GM12874 (cell line): ENCODE measurements around the gene AGBL4.

Experiments used
- CTCF ChIP-seq: IDR thresholded peaks from 2 replicates; pipeline ENCODE4 v1.5.1; 2011; ENCODE audit warnings: low read depth, mild to moderate bottlenecking, control low read depth, low read length, moderate library complexity; ENCODE audit not compliant: insufficient read depth

The AGBL4 gene

GRCh38 chr1:49166031-49166430 lies 857.7 kb downstream of the AGBL4 start:
- TF ChIP-seq CTCF: no peak

DNA sequence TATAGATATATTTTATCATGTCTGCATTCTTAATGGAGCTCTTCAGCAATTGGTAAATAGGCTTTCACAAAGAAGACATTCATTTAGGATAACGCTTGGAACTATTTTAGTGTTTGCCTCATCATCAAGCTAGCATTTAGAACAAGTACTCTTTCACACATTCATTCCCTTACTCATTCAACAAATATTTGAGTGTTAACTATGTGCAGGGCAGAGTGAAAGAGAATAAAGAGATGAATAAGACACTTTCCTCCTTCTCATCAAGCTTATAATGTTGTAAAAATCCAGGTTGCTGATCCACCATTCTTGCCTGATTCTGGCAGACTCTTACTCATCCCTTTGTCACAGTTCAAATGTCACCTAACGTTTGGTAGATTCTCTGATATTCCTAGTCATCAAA lies 860.7 kb downstream of the AGBL4 start:
- TF ChIP-seq CTCF: no peak

GRCh38 chr1:49160677-49161076 lies 863.1 kb downstream of the AGBL4 start:
- no peak for TF ChIP-seq CTCF

DNA sequence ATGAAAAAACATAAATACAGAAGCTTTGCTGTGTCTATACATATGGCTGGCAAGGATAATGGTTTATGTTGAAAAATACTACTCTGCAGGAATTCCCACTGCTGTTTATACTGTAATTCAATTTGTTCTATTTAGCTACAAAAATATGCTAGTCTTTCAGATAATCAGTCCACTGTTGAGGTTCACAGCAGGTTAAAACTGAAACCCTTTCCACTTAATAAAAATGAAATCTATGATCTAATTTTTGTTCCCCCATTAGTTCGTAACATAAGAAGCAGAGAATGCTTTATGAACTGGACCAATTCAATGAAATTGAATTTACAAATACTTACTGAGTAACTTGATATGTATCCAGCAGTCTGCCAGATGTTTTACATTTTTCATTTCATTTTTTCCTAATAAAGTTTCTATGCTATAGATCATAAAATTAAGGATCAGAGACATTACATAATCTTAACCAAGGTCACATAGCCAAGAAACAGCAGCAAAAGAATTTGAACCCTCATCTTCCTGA lies 887.0 kb downstream of the AGBL4 start:
- TF ChIP-seq CTCF: no peak

DNA sequence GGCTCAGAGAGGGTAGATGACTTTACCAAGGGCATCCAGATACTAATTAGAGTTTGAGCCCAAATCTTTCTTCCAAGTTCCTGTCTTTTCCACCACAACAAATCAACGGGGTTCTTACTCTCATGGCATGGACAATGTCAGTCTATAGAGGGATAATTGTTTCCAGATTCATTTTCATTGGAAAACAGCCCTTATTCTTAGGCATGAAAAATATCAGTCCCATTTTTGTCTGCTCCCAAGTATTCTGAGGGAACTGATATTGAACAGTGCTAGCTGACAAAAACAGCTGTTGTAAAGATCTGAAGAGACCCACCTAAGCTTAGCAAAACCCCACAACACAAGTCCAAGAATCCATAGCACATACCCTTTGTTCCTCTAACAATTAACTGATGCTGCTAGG lies 898.0 kb downstream of the AGBL4 start:
- no peak for TF ChIP-seq CTCF

DNA sequence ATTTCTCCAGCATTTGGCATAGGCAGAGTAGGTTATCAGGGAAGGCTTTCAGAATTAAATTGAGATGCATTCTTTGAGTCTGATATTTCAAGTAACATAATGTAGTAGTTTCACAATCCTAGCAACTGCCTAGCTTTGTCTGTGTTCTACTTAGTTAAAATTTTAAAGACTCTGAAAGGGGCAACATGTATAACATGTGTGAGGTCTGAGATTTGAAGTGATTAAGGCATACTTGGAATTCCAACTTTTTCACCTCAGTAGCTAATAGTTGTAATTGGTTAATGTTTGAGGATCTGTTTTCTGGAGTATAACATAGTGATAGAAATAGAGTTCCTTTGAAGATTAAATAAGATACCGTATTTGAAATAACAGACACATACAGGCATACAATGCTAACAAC lies 911.8 kb downstream of the AGBL4 start:
- TF ChIP-seq CTCF: no peak

- no peak for TF ChIP-seq CTCF
Observed at GRCh38 chr1:49106445-49106844, 917.3 kb downstream of the AGBL4 start.

DNA sequence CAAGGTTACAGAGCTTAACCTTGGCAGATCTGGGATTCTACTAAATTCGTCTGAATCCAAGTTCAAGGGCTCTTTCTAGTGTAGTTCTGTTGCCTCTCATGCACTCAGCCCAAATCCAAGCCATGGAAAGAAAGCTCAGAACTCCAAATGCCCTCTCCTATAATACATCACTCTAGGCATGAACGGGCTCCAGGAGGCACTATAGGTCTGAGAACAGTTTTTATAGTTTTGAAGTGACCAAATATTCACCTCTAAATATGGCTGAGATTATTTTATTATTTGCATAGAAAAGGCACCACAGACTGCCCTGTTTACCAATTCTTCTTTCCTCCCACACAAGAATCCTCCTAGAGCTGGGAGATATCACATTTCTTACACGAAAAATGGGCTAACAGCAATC lies 919.2 kb downstream of the AGBL4 start:
- TF ChIP-seq CTCF: no peak
